Naive thymus-derived CD8-positive, alpha-beta T cell (primary cell): ENCODE results near the gene LHPP. TPM values are rescaled to one million over a fixed set of nuclear protein-coding genes. Genes with fewer than 3 reads are reported as not detected.
"Not testable (repeated sequence)": the region's sequence is repeated elsewhere in the genome, so short reads cannot be mapped to it uniquely, and the experiment has no call there.

ENCODE experiments used
- ATAC-seq, 2 donors: fragments of 150-1000 bp; cut with Tn5 transposase in 1 of 2; sonication (Bioruptor Pico), chemical (Tn5 transposase) in 1 of 2; 1 replicate in 1 of 2; 2 replicates in 1 of 2; pipeline ENCODE4 v1.10.0; 2021; ENCODE audit warnings: mild to moderate bottlenecking in 2 of 2, moderate library complexity in 2 of 2
- POLR2A ChIA-PET: fragments of 350-600 bp; sonication (Branson Sonifier 250); formaldehyde crosslinking; loops from one replicate; lab custom pipeline; 2021; ENCODE audit warnings: antibody characterized with exemption; lab: Charles Lee
- DNase-seq, 10 donors: peaks; one replicate each; pipeline versions ENCODE4 v3.0.0 to v3.0.0-alpha.2; 2020 to 2022
- H3K27ac Mint-ChIP-seq, 10 donors: one replicate each; pipeline ENCODE4 v1.8.0; 2020 to 2022; ENCODE audit warnings: mild to moderate bottlenecking in 10 of 10, mixed read lengths in 10 of 10, moderate library complexity in 4 of 10, inconsistent platforms in 1 of 10
- H3K27me3 Mint-ChIP-seq, 5 donors: one replicate each; pipeline ENCODE4 v1.8.0; 2021 to 2022; ENCODE audit warnings: mixed read lengths in 5 of 5
- H3K36me3 Mint-ChIP-seq, 3 donors: one replicate each; pipeline ENCODE4 v1.8.0; 2020 to 2022; ENCODE audit warnings: mixed read lengths in 3 of 3, mild to moderate bottlenecking in 2 of 3, inconsistent platforms in 1 of 3
- H3K4me1 Mint-ChIP-seq, 4 donors: one replicate each; pipeline ENCODE4 v1.8.0; 2021 to 2022; ENCODE audit warnings: mixed read lengths in 4 of 4
- H3K4me3 Mint-ChIP-seq, 10 donors: one replicate each; pipeline ENCODE4 v1.8.0; 2020 to 2022; ENCODE audit warnings: mild to moderate bottlenecking in 10 of 10, mixed read lengths in 10 of 10, moderate library complexity in 6 of 10, inconsistent platforms in 1 of 10
- H3K9me3 Mint-ChIP-seq, 9 donors: one replicate each; pipeline ENCODE4 v1.8.0; 2020 to 2022; ENCODE audit warnings: mixed read lengths in 9 of 9, mild to moderate bottlenecking in 3 of 9, inconsistent platforms in 1 of 9, moderate library complexity in 1 of 9
- polyA plus RNA-seq, 3 donors: library from polyadenylated mRNA; unstranded; fragments of 300-500 nt; fragmentation: Illumina TruSeq; gene quantifications; one replicate each; pipeline ENCODE4 v1.2.3, GENCODE V29; 2021
- total RNA-seq, 8 experiments: library from RNA in 2 of 8; stranded (reverse) in 2 of 8; gene quantifications; one replicate each; pipeline ENCODE4 v1.2.3 and lab custom pipeline; 2021 to 2026

Gene LHPP
- total and polyA plus RNA-seq, 5 experiments from 2014 or later, result 18.1 to 27.4 (median 23.3) TPM

- ATAC-seq (no peak), DNase-seq (no peak)
- Mint-ChIP-seq H3K4me3 (no peak overlapping the region), H3K36me3 (peaks cover 0 to 2% (median 0%) of the 10 kb centered on the region in 3 donors), H3K27ac (peak overlapping the region in 1 of 10 donors; percentile 67), H3K9me3 (no peaks in the 10 kb centered on the region), H3K27me3 (no peaks in the 10 kb centered on the region), H3K4me1 (peaks cover 9 to 47% (median 31%) of the 10 kb centered on the region in 4 donors)
- POLR2A ChIA-PET, result no interaction called here
Observed at GRCh38 chr10:124608093-124608721, 146.6 kb downstream of the LHPP start.

- DNase-seq, result no peak
- POLR2A ChIA-PET, result no interaction called here
- peaks cover 0 to 2% (median 0%) of the 10 kb centered on the region in 3 donors for H3K36me3 Mint-ChIP-seq
- ATAC-seq, result no peak
- H3K27ac Mint-ChIP-seq, result peak overlapping the region in 8 of 10 donors; percentile 37 to 73 (median 56)
- peak overlapping the region in 3 of 10 donors; percentile 26 to 54 (median 36) for H3K4me3 Mint-ChIP-seq
- no peaks in the 10 kb centered on the region for H3K9me3 Mint-ChIP-seq
- H3K4me1 Mint-ChIP-seq, result peaks cover 10 to 47% (median 32%) of the 10 kb centered on the region in 4 donors
- H3K27me3 Mint-ChIP-seq, result no peaks in the 10 kb centered on the region
Observed at GRCh38 chr10:124609698-124610097, 148.1 kb downstream of the LHPP start.

- peak overlapping the region in 1 of 10 donors; percentile 36 for H3K4me3 Mint-ChIP-seq
- H3K36me3 Mint-ChIP-seq, H3K27me3 Mint-ChIP-seq, POLR2A ChIA-PET, DNase-seq, ATAC-seq, H3K9me3 Mint-ChIP-seq: not testable (repeated sequence)
- peaks cover 10 to 50% (median 32%) of the 10 kb centered on the region in 4 donors for H3K4me1 Mint-ChIP-seq
- H3K27ac Mint-ChIP-seq, result peak overlapping the region in 7 of 10 donors; percentile 37 to 73 (median 58)
Observed at GRCh38 chr10:124610186-124610585, 148.6 kb downstream of the LHPP start.

- Mint-ChIP-seq H3K27ac (peak overlapping the region in 5 of 10 donors; percentile 69 to 92 (median 88)), H3K4me1 (peaks cover 8 to 50% (median 28%) of the 10 kb centered on the region in 4 donors), H3K4me3 (peak overlapping the region in 3 of 10 donors; percentile 30 to 57 (median 51))
- not testable (repeated sequence) for H3K36me3 Mint-ChIP-seq, H3K27me3 Mint-ChIP-seq, H3K9me3 Mint-ChIP-seq, ATAC-seq, DNase-seq
- POLR2A ChIA-PET, result interaction anchor here (1.2 kb wide), 1 partner anchor 47 kb away, joined by 3 read pairs; no protein-coding TSS in a partner anchor
Observed at GRCh38 chr10:124610851-124611250, 149.2 kb downstream of the LHPP start.

GRCh38 chr10:124611738-124612137 lies 150.1 kb downstream of the LHPP start:
- no peaks in the 10 kb centered on the region for H3K9me3 Mint-ChIP-seq
- ATAC-seq (peak; percentile 61 to 78), DNase-seq (peak in 7 of 10 donors; percentile 9 to 64 (median 42))
- H3K27ac Mint-ChIP-seq, result peak overlapping the region; percentile 72 to 98 (median 90)
- POLR2A ChIA-PET, result interaction anchor here (0.8 to 1.2 kb wide), 4 partner anchors 8 to 131 kb away, joined by 3 to 4 read pairs (median 3); no protein-coding TSS in a partner anchor
- peaks cover 8 to 54% (median 28%) of the 10 kb centered on the region in 4 donors for H3K4me1 Mint-ChIP-seq
- no peaks in the 10 kb centered on the region for H3K27me3 Mint-ChIP-seq
- H3K4me3 Mint-ChIP-seq, result peak overlapping the region; percentile 20 to 81 (median 59)
- no peaks in the 10 kb centered on the region for H3K36me3 Mint-ChIP-seq

- peak overlapping the region in 9 of 10 donors; percentile 72 to 98 (median 90) for H3K27ac Mint-ChIP-seq
- peaks cover 11 to 60% (median 34%) of the 10 kb centered on the region in 4 donors for H3K4me1 Mint-ChIP-seq
- H3K9me3 Mint-ChIP-seq, result no peaks in the 10 kb centered on the region
- peak in 1 of 10 donors; percentile 27 for DNase-seq
- peak; percentile 50 to 58 for ATAC-seq
- POLR2A ChIA-PET, result interaction anchor here (0.6 to 1.4 kb wide), 5 partner anchors 37 to 100 kb away, joined by 3 to 4 read pairs (median 3); no protein-coding TSS in a partner anchor
- peaks cover 0 to 1% (median 0%) of the 10 kb centered on the region in 3 donors for H3K36me3 Mint-ChIP-seq
- H3K4me3 Mint-ChIP-seq, result peak overlapping the region in 7 of 10 donors; percentile 7 to 72 (median 61)
- no peaks in the 10 kb centered on the region for H3K27me3 Mint-ChIP-seq
Observed at GRCh38 chr10:124612611-124613498, 151.2 kb downstream of the LHPP start.

GRCh38 chr10:124614003-124614659 lies 152.5 kb downstream of the LHPP start:
- POLR2A ChIA-PET, result interaction anchor here (1.0 to 1.4 kb wide), 2 partner anchors 12 to 61 kb away, joined by 3 to 4 read pairs; no protein-coding TSS in a partner anchor
- DNase-seq (no peak), ATAC-seq (no peak)
- H3K27me3 Mint-ChIP-seq, result no peaks in the 10 kb centered on the region
- peak overlapping the region in 8 of 10 donors; percentile 63 to 92 (median 78) for H3K27ac Mint-ChIP-seq
- no peaks in the 10 kb centered on the region for H3K9me3 Mint-ChIP-seq
- H3K36me3 Mint-ChIP-seq, result peaks cover 0 to 3% (median 0%) of the 10 kb centered on the region in 3 donors
- peak overlapping the region in 2 of 10 donors; percentile 14 to 67 for H3K4me3 Mint-ChIP-seq
- H3K4me1 Mint-ChIP-seq, result peaks cover 15 to 71% (median 45%) of the 10 kb centered on the region in 4 donors

- ATAC-seq (no peak), DNase-seq (no peak)
- Mint-ChIP-seq H3K36me3 (peaks cover 0 to 3% (median 0%) of the 10 kb centered on the region in 3 donors), H3K9me3 (no peaks in the 10 kb centered on the region), H3K27me3 (no peaks in the 10 kb centered on the region), H3K4me1 (peaks cover 21 to 75% (median 51%) of the 10 kb centered on the region in 4 donors), H3K27ac (peak overlapping the region in 5 of 10 donors; percentile 35 to 91 (median 57)), H3K4me3 (no peak overlapping the region)
- POLR2A ChIA-PET, result no interaction called here
Observed at GRCh38 chr10:124615259-124615658, 153.6 kb downstream of the LHPP start.

- POLR2A ChIA-PET, result no interaction called here
- no peak for ATAC-seq
- Mint-ChIP-seq H3K9me3 (no peaks in the 10 kb centered on the region), H3K4me3 (peak overlapping the region in 2 of 10 donors; percentile 26 to 45), H3K27me3 (no peaks in the 10 kb centered on the region), H3K36me3 (peaks cover 0 to 3% (median 0%) of the 10 kb centered on the region in 3 donors), H3K27ac (peak overlapping the region in 6 of 10 donors; percentile 44 to 91 (median 56)), H3K4me1 (peaks cover 21 to 80% (median 50%) of the 10 kb centered on the region in 4 donors)
- DNase-seq, result peak in 1 of 10 donors; percentile 25
Observed at GRCh38 chr10:124616040-124616835, 154.6 kb downstream of the LHPP start.

- Mint-ChIP-seq H3K4me3 (peak overlapping the region in 1 of 10 donors; percentile 22), H3K27ac (peak overlapping the region in 7 of 10 donors; percentile 44 to 91 (median 66)), H3K27me3 (no peaks in the 10 kb centered on the region), H3K9me3 (no peaks in the 10 kb centered on the region), H3K4me1 (peaks cover 19 to 80% (median 44%) of the 10 kb centered on the region in 4 donors), H3K36me3 (peaks cover 0 to 3% (median 0%) of the 10 kb centered on the region in 3 donors)
- POLR2A ChIA-PET, result no interaction called here
- ATAC-seq (no peak), DNase-seq (no peak)
Observed at GRCh38 chr10:124616836-124617130, 155.2 kb downstream of the LHPP start.

GRCh38 chr10:124618470-124619073 lies 156.9 kb downstream of the LHPP start:
- POLR2A ChIA-PET, result interaction anchor here (0.6 to 2.0 kb wide), 10 partner anchors 9 to 123 kb away, joined by 3 to 7 read pairs (median 4); no protein-coding TSS in a partner anchor
- peak in 1 of 2 donors; percentile 26 for ATAC-seq
- peaks cover 0 to 4% (median 1%) of the 10 kb centered on the region in 3 donors for H3K36me3 Mint-ChIP-seq
- peak overlapping the region; percentile 63 to 94 (median 88) for H3K27ac Mint-ChIP-seq
- DNase-seq, result no peak
- H3K27me3 Mint-ChIP-seq, result no peaks in the 10 kb centered on the region
- H3K4me1 Mint-ChIP-seq, result peaks cover 15 to 73% (median 34%) of the 10 kb centered on the region in 4 donors
- H3K9me3 Mint-ChIP-seq, result no peaks in the 10 kb centered on the region
- H3K4me3 Mint-ChIP-seq, result peak overlapping the region in 8 of 10 donors; percentile 32 to 72 (median 48)
